Neural progenitor cell (in vitro differentiated cells): ENCODE measurements around the gene CAPG. TPM values are rescaled to one million over a fixed set of nuclear protein-coding genes. Genes with fewer than 3 reads are reported as not detected.
A peak's percentile ranks its signal among the peaks of the same experiment; 100 is the strongest.
"Not testable (repeated sequence)": the region's sequence is repeated elsewhere in the genome, so short reads cannot be mapped to it uniquely, and the experiment has no call there.

ENCODE experiments used
- DNase-seq: peaks from one replicate; pipeline ENCODE4 v3.0.0-alpha.2; 2016; ENCODE audit warnings: low spot score
- H2AFZ ChIP-seq: fragments of 200-600 bp; sonication (generic); replicated peaks from 2 replicates; pipeline ENCODE4 v1.6.1; 2016; ENCODE audit warnings: antibody characterized with exemption
- H3F3A ChIP-seq: fragments of 200-600 bp; sonication (generic); 2 replicates; pipeline ENCODE4 v1.6.1; 2016; ENCODE audit warnings: antibody characterized with exemption, low read depth
- H3K27ac ChIP-seq: fragments of 200-600 bp; sonication (generic); 2 replicates; pipeline ENCODE4 v1.5.1; 2016; ENCODE audit warnings: mild to moderate bottlenecking
- H3K27me3 ChIP-seq: fragments of 200-600 bp; sonication (generic); 2 replicates; pipeline ENCODE4 v1.6.1; 2016; ENCODE audit warnings: mild to moderate bottlenecking, moderate library complexity
- H3K36me3 ChIP-seq: fragments of 200-600 bp; sonication (generic); 2 replicates; pipeline ENCODE4 v1.5.1; 2016
- H3K4me1 ChIP-seq: fragments of 200-600 bp; sonication (generic); 2 replicates; pipeline ENCODE4 v1.6.1; 2016; ENCODE audit warnings: mixed run types
- H3K4me2 ChIP-seq: fragments of 200-600 bp; sonication (generic); 2 replicates; pipeline ENCODE4 v1.6.1; 2016
- H3K4me3 ChIP-seq: fragments of 200-600 bp; sonication (generic); 2 replicates; pipeline ENCODE4 v1.5.1; 2016
- H3K79me2 ChIP-seq: fragments of 200-600 bp; sonication (generic); 2 replicates; pipeline ENCODE4 v1.6.1; 2016; ENCODE audit warnings: low read depth
- H3K9ac ChIP-seq: fragments of 200-600 bp; sonication (generic); 2 replicates; pipeline ENCODE4 v1.6.1; 2016
- H3K9me3 ChIP-seq: fragments of 200-600 bp; sonication (generic); 2 replicates; pipeline ENCODE4 v1.5.1; 2016; ENCODE audit warnings: low read depth
- H4K20me1 ChIP-seq: fragments of 200-600 bp; sonication (generic); 2 replicates; pipeline ENCODE4 v1.6.1; 2016; ENCODE audit warnings: low read depth
- H3K27ac Mint-ChIP-seq: 3 replicates; pipeline ENCODE4 v1.8.0; 2021; ENCODE audit warnings: mixed read lengths
- H3K27me3 Mint-ChIP-seq: 2 replicates; pipeline ENCODE4 v1.8.0; 2022; ENCODE audit warnings: low read depth, mild to moderate bottlenecking, inconsistent platforms, moderate library complexity, mixed read lengths; ENCODE audit not compliant: insufficient read depth
- H3K36me3 Mint-ChIP-seq: 3 replicates; pipeline ENCODE4 v1.8.0; 2021; ENCODE audit warnings: mixed read lengths
- H3K4me1 Mint-ChIP-seq: 3 replicates; pipeline ENCODE4 v1.8.0; 2021; ENCODE audit warnings: mixed read lengths
- H3K4me3 Mint-ChIP-seq: 3 replicates; pipeline ENCODE4 v1.8.0; 2021; ENCODE audit warnings: mild to moderate bottlenecking, moderate library complexity, mixed read lengths
- H3K9me3 Mint-ChIP-seq: 3 replicates; pipeline ENCODE4 v1.8.0; 2020; ENCODE audit warnings: mixed read lengths
- CTCF ChIP-seq: fragments of 200-600 bp; sonication (generic); IDR thresholded peaks from 2 replicates; pipeline ENCODE4 v1.5.1; 2017; ENCODE audit warnings: antibody characterized with exemption, mild to moderate bottlenecking
- EZH2 ChIP-seq: fragments of 200-600 bp; sonication (generic); IDR thresholded peaks from 2 replicates; pipeline ENCODE4 v1.6.1; 2017; ENCODE audit warnings: antibody characterized with exemption, mild to moderate bottlenecking, moderate library complexity
- EZH2phosphoT487 ChIP-seq: fragments of 200-600 bp; sonication (generic); IDR thresholded peaks from 2 replicates; pipeline ENCODE4 v1.6.1; 2017; ENCODE audit warnings: antibody characterized with exemption
- total RNA-seq: library from RNA; depleted of rRNA; stranded (reverse); fragments of >200 nt; gene quantifications from 2 replicates; pipeline ENCODE4 v1.2.3, GENCODE V29; 2015; ENCODE audit warnings: low replicate concordance

Gene CAPG
- total RNA-seq, 1 donor from 2014 or later = 23.9 TPM

- peak overlapping the region; percentile 12 for H3K27ac Mint-ChIP-seq
- peaks cover 9% of the 10 kb centered on the region for H3K9me3 Mint-ChIP-seq
- peaks cover 17% of the 10 kb centered on the region for H3K36me3 ChIP-seq
- no peak overlapping the region for H2AFZ ChIP-seq
- H3K4me2 ChIP-seq = no peak overlapping the region
- H3K4me3 Mint-ChIP-seq = no peak overlapping the region
- peaks cover 16% of the 10 kb centered on the region for H3K9me3 ChIP-seq
- H3K27me3 ChIP-seq = no peaks in the 10 kb centered on the region
- no peak overlapping the region for H3K4me3 ChIP-seq
- no peak overlapping the region for H3K9ac ChIP-seq
- no peaks in the 10 kb centered on the region for H3K79me2 ChIP-seq
- no peaks in the 10 kb centered on the region for H4K20me1 ChIP-seq
- peaks cover 48% of the 10 kb centered on the region for H3K36me3 Mint-ChIP-seq
- TF ChIP-seq EZH2 (no peak), CTCF (no peak), EZH2phosphoT487 (no peak)
- peaks cover 7% of the 10 kb centered on the region for H3K4me1 ChIP-seq
- H3K27ac ChIP-seq = no peak overlapping the region
- no peak for DNase-seq
- peaks cover 2% of the 10 kb centered on the region for H3K27me3 Mint-ChIP-seq
- H3F3A ChIP-seq = peaks cover 6% of the 10 kb centered on the region
- peaks cover 12% of the 10 kb centered on the region for H3K4me1 Mint-ChIP-seq
These were observed 26.3 kb downstream of the CAPG start for GRCh38 chr2:85383850-85384249.

- H4K20me1 ChIP-seq, H3K4me1 Mint-ChIP-seq, H3K4me3 Mint-ChIP-seq, H3K27ac Mint-ChIP-seq, H3K27me3 Mint-ChIP-seq, H3K4me2 ChIP-seq, DNase-seq, H3K4me3 ChIP-seq, H2AFZ ChIP-seq, H3K27ac ChIP-seq, H3K27me3 ChIP-seq, H3K9ac ChIP-seq, H3K4me1 ChIP-seq, H3K79me2 ChIP-seq, H3F3A ChIP-seq: not testable (repeated sequence)
- H3K9me3 ChIP-seq = peaks cover 16% of the 10 kb centered on the region
- H3K36me3 ChIP-seq = peaks cover 17% of the 10 kb centered on the region
- Mint-ChIP-seq H3K9me3 (peaks cover 12% of the 10 kb centered on the region), H3K36me3 (peaks cover 54% of the 10 kb centered on the region)
These were observed 27.0 kb downstream of the CAPG start for GRCh38 chr2:85383151-85383550.

GRCh38 chr2:85380048-85380447 is 30.1 kb downstream of the CAPG start:
- TF ChIP-seq EZH2phosphoT487 (no peak), EZH2 (no peak), CTCF (no peak)
- peaks cover 12% of the 10 kb centered on the region for H3K9me3 Mint-ChIP-seq
- Histone ChIP-seq H2AFZ (no peak overlapping the region), H3K4me3 (no peak overlapping the region), H3K36me3 (peaks cover 17% of the 10 kb centered on the region), H3K27ac (no peak overlapping the region), H3K79me2 (no peaks in the 10 kb centered on the region), H4K20me1 (no peaks in the 10 kb centered on the region), H3F3A (no peaks in the 10 kb centered on the region), H3K4me1 (no peaks in the 10 kb centered on the region), H3K9me3 (peaks cover 16% of the 10 kb centered on the region), H3K27me3 (no peaks in the 10 kb centered on the region), H3K4me2 (no peak overlapping the region), H3K9ac (no peak overlapping the region)
- peaks cover 2% of the 10 kb centered on the region for H3K4me1 Mint-ChIP-seq
- H3K27me3 Mint-ChIP-seq = peaks cover 2% of the 10 kb centered on the region
- no peak for DNase-seq
- peaks cover 47% of the 10 kb centered on the region for H3K36me3 Mint-ChIP-seq
- no peak overlapping the region for H3K4me3 Mint-ChIP-seq
- H3K27ac Mint-ChIP-seq = no peak overlapping the region

GRCh38 chr2:85378257-85378656 is 31.9 kb downstream of the CAPG start:
- H3K4me3 ChIP-seq = no peak overlapping the region
- no peaks in the 10 kb centered on the region for H4K20me1 ChIP-seq
- no peaks in the 10 kb centered on the region for H3F3A ChIP-seq
- no peak overlapping the region for H2AFZ ChIP-seq
- Mint-ChIP-seq H3K9me3 (peaks cover 12% of the 10 kb centered on the region), H3K27me3 (peaks cover 5% of the 10 kb centered on the region), H3K36me3 (peaks cover 44% of the 10 kb centered on the region), H3K4me1 (no peaks in the 10 kb centered on the region), H3K4me3 (no peak overlapping the region), H3K27ac (no peak overlapping the region)
- peaks cover 17% of the 10 kb centered on the region for H3K36me3 ChIP-seq
- DNase-seq = no peak
- no peak overlapping the region for H3K9ac ChIP-seq
- H3K27me3 ChIP-seq = no peaks in the 10 kb centered on the region
- no peak overlapping the region for H3K4me2 ChIP-seq
- TF ChIP-seq EZH2 (no peak), EZH2phosphoT487 (no peak), CTCF (no peak)
- H3K9me3 ChIP-seq = peaks cover 16% of the 10 kb centered on the region
- H3K4me1 ChIP-seq = no peaks in the 10 kb centered on the region
- H3K27ac ChIP-seq = no peak overlapping the region
- H3K79me2 ChIP-seq = no peaks in the 10 kb centered on the region
